Adrenal gland (tissue), 5 donors: ENCODE results near the gene OR2C3.

Source experiments
- POLR2A ChIP-seq, 2 donors: fragments of 450-650 bp; IDR thresholded peaks; one replicate each; pipeline ENCODE4 v1.6.1; 2017; ENCODE audit warnings: antibody characterized with exemption in 2 of 2, mild to moderate bottlenecking in 2 of 2, moderate library complexity in 1 of 2
- TF ChIP-seq, protein P1 (sequence below), 6 experiments: fragments of 450-650 bp in 4 of 6; fragments of 200-600 bp in 2 of 6; sonication (generic) in 1 of 6; IDR thresholded peaks; 1 replicate in 5 of 6; 2 replicates in 1 of 6; pipeline versions ENCODE4 v1.5.1 to v1.8.0; 2016 to 2021; ENCODE audit warnings: antibody characterized with exemption in 6 of 6, mild to moderate bottlenecking in 2 of 6, moderate library complexity in 1 of 6
- donor health status: DM: no; HTN: no; CAD: no.

DNA sequence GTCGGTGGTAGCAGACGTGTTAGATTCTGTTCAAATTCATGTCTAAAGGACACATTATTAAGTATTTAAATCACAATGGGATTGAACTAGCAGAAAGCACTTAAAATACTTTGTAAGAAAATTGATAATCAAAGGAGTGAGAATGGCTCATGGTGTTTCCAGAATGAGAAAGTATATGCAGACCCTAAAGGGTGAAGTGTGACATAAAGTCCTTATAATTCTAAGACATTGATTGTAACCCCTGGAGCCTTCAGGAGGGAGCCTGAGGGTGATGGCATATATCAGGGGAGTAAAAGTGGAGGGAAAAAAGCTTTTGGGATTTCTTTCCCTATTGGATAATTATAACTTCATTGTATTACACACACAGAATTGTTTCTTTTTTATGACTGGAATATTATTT lies at the start of gene OR2C3:
- TF ChIP-seq, protein P1, sequence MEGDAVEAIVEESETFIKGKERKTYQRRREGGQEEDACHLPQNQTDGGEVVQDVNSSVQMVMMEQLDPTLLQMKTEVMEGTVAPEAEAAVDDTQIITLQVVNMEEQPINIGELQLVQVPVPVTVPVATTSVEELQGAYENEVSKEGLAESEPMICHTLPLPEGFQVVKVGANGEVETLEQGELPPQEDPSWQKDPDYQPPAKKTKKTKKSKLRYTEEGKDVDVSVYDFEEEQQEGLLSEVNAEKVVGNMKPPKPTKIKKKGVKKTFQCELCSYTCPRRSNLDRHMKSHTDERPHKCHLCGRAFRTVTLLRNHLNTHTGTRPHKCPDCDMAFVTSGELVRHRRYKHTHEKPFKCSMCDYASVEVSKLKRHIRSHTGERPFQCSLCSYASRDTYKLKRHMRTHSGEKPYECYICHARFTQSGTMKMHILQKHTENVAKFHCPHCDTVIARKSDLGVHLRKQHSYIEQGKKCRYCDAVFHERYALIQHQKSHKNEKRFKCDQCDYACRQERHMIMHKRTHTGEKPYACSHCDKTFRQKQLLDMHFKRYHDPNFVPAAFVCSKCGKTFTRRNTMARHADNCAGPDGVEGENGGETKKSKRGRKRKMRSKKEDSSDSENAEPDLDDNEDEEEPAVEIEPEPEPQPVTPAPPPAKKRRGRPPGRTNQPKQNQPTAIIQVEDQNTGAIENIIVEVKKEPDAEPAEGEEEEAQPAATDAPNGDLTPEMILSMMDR (IDR thresholded peaks at IDR 0.05) = no peak
- TF ChIP-seq POLR2A (IDR thresholded peaks at IDR 0.05) = no peak
